GM18505 (cell line): ENCODE data around the gene RNF151.

ENCODE experiments used
- ATAC-seq: cut with Tn5 transposase; IDR thresholded peaks from one replicate; pipeline ENCODE4 v1.9.1; 2021; ENCODE audit not compliant: unreplicated experiment
- POLR2A ChIP-seq: IDR thresholded peaks from 4 replicates; pipeline ENCODE4 v1.6.1; 2011; ENCODE audit warnings: borderline replicate concordance; ENCODE audit not compliant: insufficient read depth, insufficient read length; ENCODE audit errors: extremely low read depth

The RNF151 gene

GRCh38 chr16:2015117-2015946, 48.7 kb downstream of the RNF151 start:
- no peak for TF ChIP-seq POLR2A
- ATAC-seq, result no peak

GRCh38 chr16:2015947-2016208, 49.2 kb downstream of the RNF151 start:
- no peak for TF ChIP-seq POLR2A
- ATAC-seq, result no peak

GRCh38 chr16:2016407-2016922, 49.8 kb downstream of the RNF151 start:
- no peak for TF ChIP-seq POLR2A
- ATAC-seq, result no peak
